ENCODE results near the gene CENPN.

The CENPN gene

GRCh38 chr16:81069063-81069462 lies 62.0 kb downstream of the CENPN start:
- Histone ChIP-seq H3K9me2 (replicated peaks; ENCODE audit: insufficient read depth, low read length) (no peaks in the 10 kb centered on the region), H4K20me1 (ENCODE audit: low read depth, low read length) (no peaks in the 10 kb centered on the region), H3K27me3 (ENCODE audit: low read length) (no peaks in the 10 kb centered on the region), H3K9ac (ENCODE audit: low read length) (no peak overlapping the region), H3K4me2 (ENCODE audit: low read depth, low read length, poor library complexity, severe bottlenecking) (no peak overlapping the region), H3K79me2 (ENCODE audit: insufficient read depth, low read length) (no peaks in the 10 kb centered on the region), H2AFZ (ENCODE audit: low read depth, low read length, severe bottlenecking) (no peak overlapping the region), H3F3A (ENCODE audit: insufficient read depth) (no peaks in the 10 kb centered on the region), H3K27ac (ENCODE audit: low read depth, low read length) (no peak overlapping the region), H3K9me3 (ENCODE audit: insufficient read depth, low read length) (no peaks in the 10 kb centered on the region), H3K36me3 (ENCODE audit: low read length) (no peaks in the 10 kb centered on the region), H3K4me3 (ENCODE audit: insufficient read depth, low read length, poor library complexity, severe bottlenecking) (no peak overlapping the region)
- TF ChIP-seq CTCF (IDR thresholded peaks at IDR 0.05; ENCODE audit: insufficient read depth, low read length, poor library complexity, severe bottlenecking), result no peak
- no peak for TF ChIP-seq EZH2phosphoT487 (conservative IDR thresholded peaks at IDR 0.05; ENCODE audit: low read length)

DNA sequence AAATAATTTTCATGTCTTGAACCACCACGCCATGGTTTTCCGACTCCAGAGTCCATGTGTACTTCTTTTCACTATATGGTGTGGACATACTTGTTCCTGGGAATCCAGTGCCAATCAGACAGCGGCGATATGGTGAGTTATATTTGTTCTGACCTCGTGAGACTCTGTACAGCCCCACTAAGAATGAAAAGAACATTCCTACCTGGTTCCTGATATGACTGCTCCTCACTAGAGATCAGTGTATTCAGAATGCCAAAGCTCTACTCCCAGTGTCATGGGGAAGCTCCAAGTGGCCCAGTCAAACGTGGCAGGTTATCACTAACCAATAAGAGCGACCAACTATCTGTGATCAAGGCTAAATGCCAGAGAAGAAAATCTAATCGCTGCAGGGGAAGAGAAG lies 64.0 kb downstream of the CENPN start:
- no peak overlapping the region for H3K4me2 ChIP-seq (ENCODE audit: low read depth, low read length, poor library complexity, severe bottlenecking)
- TF ChIP-seq EZH2phosphoT487 (conservative IDR thresholded peaks at IDR 0.05; ENCODE audit: low read length), result no peak
- no peak for TF ChIP-seq CTCF (IDR thresholded peaks at IDR 0.05; ENCODE audit: insufficient read depth, low read length, poor library complexity, severe bottlenecking)
- no peaks in the 10 kb centered on the region for H3F3A ChIP-seq (ENCODE audit: insufficient read depth)
- H3K27me3 ChIP-seq (ENCODE audit: low read length), result no peaks in the 10 kb centered on the region
- H3K9ac ChIP-seq (ENCODE audit: low read length), result no peak overlapping the region
- no peak overlapping the region for H3K4me3 ChIP-seq (ENCODE audit: insufficient read depth, low read length, poor library complexity, severe bottlenecking)
- no peaks in the 10 kb centered on the region for H3K36me3 ChIP-seq (ENCODE audit: low read length)
- no peak overlapping the region for H2AFZ ChIP-seq (ENCODE audit: low read depth, low read length, severe bottlenecking)
- H4K20me1 ChIP-seq (ENCODE audit: low read depth, low read length), result no peaks in the 10 kb centered on the region
- no peak overlapping the region for H3K27ac ChIP-seq (ENCODE audit: low read depth, low read length)
- no peaks in the 10 kb centered on the region for H3K9me2 ChIP-seq (replicated peaks; ENCODE audit: insufficient read depth, low read length)
- no peaks in the 10 kb centered on the region for H3K9me3 ChIP-seq (ENCODE audit: insufficient read depth, low read length)
- no peaks in the 10 kb centered on the region for H3K79me2 ChIP-seq (ENCODE audit: insufficient read depth, low read length)

DNA sequence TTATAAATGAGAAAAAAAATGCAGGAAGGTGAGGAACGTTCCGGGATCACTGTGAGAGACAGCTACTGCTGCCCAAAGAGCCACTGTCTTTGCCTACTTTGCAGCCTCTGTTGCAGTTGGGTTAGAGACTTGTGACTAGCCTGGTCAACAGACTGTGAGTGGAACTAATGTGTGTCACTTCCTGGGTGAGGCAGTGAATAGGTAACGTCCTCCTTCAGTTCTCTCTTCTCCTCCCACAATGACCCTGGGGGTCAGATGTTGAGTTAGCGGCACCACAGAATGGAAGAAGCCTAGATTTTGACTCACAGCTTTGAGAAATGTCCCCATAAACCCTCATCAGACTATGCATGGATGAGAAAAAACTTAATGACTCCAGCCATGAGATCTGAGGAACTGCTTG lies 64.8 kb downstream of the CENPN start:
- no peak overlapping the region for H3K4me2 ChIP-seq (ENCODE audit: low read depth, low read length, poor library complexity, severe bottlenecking)
- no peak overlapping the region for H3K9ac ChIP-seq (ENCODE audit: low read length)
- H3K4me3 ChIP-seq (ENCODE audit: insufficient read depth, low read length, poor library complexity, severe bottlenecking), result no peak overlapping the region
- no peak overlapping the region for H2AFZ ChIP-seq (ENCODE audit: low read depth, low read length, severe bottlenecking)
- H3F3A ChIP-seq (ENCODE audit: insufficient read depth), result no peaks in the 10 kb centered on the region
- no peaks in the 10 kb centered on the region for H3K9me3 ChIP-seq (ENCODE audit: insufficient read depth, low read length)
- H4K20me1 ChIP-seq (ENCODE audit: low read depth, low read length), result no peaks in the 10 kb centered on the region
- no peaks in the 10 kb centered on the region for H3K36me3 ChIP-seq (ENCODE audit: low read length)
- H3K27ac ChIP-seq (ENCODE audit: low read depth, low read length), result no peak overlapping the region
- no peak for TF ChIP-seq EZH2phosphoT487 (conservative IDR thresholded peaks at IDR 0.05; ENCODE audit: low read length)
- TF ChIP-seq CTCF (IDR thresholded peaks at IDR 0.05; ENCODE audit: insufficient read depth, low read length, poor library complexity, severe bottlenecking), result no peak
- H3K79me2 ChIP-seq (ENCODE audit: insufficient read depth, low read length), result no peaks in the 10 kb centered on the region
- H3K9me2 ChIP-seq (replicated peaks; ENCODE audit: insufficient read depth, low read length), result no peaks in the 10 kb centered on the region
- no peaks in the 10 kb centered on the region for H3K27me3 ChIP-seq (ENCODE audit: low read length)

Data from SU-DHL-6 (cell line).